NCI-H1436 (cell line): ENCODE results near the gene LRWD1.

ENCODE experiments used
- DNase-seq: peaks from one replicate; lab custom pipeline; 2025; lab: John Stamatoyannopoulos, UW

Gene LRWD1

GRCh38 chr7:102464577-102465280, at the start of gene LRWD1, which contains the start of gene ALKBH4:
Gene LRWD1 (plus strand): TSS chr7:102464984. CDS start chr7:102465081, 97 bp downstream.
Gene ALKBH4 (minus strand): TSS chr7:102464863. CDS start chr7:102464836, 27 bp downstream.
- peak; percentile 88 for DNase-seq

GRCh38 chr7:102415685-102416225, 49.0 kb upstream of the LRWD1 start:
- DNase-seq = no peak

- DNase-seq = no peak
These were observed 48.4 kb upstream of the LRWD1 start for GRCh38 chr7:102416406-102416805.

DNA sequence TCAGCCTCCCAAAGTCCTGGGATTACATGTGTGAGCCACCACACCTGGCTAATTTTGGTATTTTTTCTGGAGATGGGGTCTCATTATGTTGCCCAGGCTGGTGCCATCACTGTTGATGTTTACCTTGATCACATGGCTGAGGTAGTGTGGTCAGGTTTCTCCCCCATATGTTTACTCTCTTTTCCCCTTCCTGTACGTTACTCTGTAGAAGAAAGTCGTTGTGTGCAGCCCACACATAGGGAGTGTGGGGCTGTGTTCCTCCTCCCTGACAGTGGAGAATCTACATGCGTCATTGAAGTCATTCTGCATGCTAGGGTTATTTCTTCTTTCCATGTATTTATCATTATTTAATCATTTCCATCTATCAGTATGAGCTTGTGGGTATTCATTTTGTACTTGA, 47.7 kb upstream of the LRWD1 start:
- no peak for DNase-seq

DNA sequence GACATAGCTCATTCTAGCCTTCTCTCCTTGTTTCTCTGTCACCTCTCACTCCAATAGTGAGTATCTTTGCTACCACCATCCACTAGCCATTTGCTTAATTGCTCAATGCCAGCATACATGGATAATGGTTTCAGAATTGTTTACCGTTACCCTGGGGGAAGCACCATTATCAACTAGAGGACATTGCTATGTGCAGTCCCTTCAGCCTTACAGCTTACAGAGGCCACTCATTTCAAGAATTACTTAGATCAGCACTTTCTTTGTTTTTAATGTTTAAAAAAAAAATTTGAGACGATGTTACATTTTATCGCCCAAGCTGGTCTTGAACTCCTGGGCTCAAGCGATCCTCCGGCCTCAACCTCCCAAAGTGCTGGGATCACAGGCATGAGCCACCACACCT, 46.2 kb upstream of the LRWD1 start:
- DNase-seq = no peak

DNA sequence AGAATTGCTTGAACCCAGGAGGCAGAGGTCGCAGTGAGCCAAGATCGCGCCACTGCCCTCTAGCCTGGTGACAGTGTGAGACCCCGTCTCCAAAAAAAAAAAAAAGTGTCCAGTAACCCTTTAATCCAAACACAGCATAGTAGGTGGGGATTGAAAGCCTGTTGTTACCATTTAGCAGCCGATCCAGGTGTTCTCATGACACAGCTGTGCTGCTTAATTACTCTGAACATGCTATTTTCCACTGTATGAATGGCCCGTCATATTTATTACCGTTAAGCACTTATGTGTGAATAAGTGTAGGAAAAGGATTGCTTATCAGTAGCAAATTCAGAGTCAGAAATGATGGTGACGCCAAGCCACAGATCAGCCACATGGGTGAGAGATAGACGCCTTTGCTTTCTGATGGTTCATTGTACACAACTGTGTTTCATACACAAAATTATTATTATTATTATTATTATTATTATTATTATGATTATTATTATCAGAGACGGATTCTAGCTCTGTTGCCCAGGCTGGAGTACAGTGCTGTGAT, 43.0 kb upstream of the LRWD1 start:
- DNase-seq = no peak

DNA sequence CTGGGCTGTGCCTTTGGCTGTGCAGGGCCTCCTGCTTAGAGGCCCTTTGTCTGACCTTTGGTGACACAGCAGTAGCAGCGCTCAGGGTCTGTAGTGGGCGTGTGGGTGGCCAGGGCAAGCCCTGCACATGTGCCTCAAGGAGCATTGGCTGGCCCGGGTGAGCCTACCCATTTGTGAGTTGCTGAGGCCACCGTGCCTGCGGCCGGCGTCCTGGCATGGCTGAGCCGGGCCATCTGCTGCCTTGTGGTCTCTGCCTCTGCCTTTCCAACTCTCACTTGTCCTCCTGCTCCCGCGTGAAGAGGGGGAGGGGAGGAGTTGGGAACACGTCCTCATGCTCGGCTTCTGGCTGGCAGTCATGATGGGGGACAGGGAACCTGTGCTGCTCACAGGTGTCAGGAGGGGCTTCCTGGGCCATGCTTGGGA, 40.6 kb upstream of the LRWD1 start:
- DNase-seq = no peak

GRCh38 chr7:102424787-102425218, 40.0 kb upstream of the LRWD1 start:
- DNase-seq = no peak

- DNase-seq = no peak
These were observed 39.0 kb upstream of the LRWD1 start for GRCh38 chr7:102425639-102426267.

- DNase-seq = no peak
These were observed 38.3 kb upstream of the LRWD1 start for GRCh38 chr7:102426268-102427018.

DNA sequence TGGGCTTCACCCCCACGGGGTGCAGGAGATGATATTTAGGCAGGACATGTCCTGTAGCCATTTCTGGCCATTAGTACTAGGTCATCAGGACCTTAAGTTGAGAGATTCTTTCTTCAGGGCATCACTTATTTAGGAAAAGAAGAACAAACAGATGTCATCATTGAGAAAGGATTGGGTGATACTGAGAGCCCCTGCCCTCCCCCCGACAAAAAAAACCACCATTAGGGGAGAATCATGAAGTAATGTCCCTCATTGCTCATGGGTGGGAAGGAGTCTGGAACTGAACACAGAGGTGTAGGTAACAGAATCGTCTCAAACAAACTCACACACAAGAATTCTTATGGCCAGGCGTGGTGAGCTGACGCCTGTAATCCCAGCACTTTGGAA, 37.8 kb upstream of the LRWD1 start:
- DNase-seq = no peak

- DNase-seq = no peak
These were observed 35.5 kb upstream of the LRWD1 start for GRCh38 chr7:102429141-102429899.

- no peak for DNase-seq
These were observed 33.0 kb upstream of the LRWD1 start for GRCh38 chr7:102431617-102432298.

DNA sequence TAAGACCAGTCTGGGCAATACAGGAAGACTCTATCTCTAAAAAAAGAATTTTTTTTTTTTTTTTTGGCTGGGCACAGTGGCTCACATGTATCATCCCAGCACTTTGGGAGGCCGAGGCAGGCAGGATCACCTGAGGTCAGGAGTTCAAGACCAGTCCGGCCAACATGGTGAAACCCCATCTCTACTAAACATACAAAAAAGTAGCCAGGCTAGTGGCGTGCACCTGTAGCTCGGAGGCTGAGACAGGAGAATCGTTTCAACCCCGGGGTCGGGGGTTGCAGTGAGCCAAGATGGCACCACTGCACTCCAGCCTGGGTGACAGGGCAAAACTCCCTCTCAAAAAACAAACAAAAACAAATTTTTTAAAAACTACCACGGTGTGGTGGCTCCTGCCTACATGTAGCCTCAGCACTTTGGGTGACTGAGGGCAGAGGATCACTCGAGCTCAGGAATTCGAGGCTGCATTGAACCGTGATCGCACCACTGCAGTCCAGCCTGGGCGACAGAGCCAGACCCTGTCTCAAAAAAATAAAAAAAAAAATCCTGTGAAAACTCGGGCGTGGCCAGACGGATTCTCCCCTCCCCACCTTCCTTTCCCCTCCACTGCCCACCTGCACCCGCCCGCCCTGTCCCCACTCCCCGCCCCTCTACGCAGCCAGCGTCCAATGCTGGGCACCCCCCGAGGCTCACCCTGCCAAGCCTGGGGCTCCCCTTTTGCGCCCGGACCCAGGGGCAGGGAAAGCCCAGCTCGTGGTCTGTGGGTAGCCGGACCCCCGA, 32.2 kb upstream of the LRWD1 start:
- no peak for DNase-seq

- DNase-seq = peak; percentile 74
These were observed 31.4 kb upstream of the LRWD1 start, which contains the start of gene ORAI2 for GRCh38 chr7:102433219-102434038. Gene ORAI2 (plus strand): TSS chr7:102433575. CDS start chr7:102438957, 5,382 bp downstream.

DNA sequence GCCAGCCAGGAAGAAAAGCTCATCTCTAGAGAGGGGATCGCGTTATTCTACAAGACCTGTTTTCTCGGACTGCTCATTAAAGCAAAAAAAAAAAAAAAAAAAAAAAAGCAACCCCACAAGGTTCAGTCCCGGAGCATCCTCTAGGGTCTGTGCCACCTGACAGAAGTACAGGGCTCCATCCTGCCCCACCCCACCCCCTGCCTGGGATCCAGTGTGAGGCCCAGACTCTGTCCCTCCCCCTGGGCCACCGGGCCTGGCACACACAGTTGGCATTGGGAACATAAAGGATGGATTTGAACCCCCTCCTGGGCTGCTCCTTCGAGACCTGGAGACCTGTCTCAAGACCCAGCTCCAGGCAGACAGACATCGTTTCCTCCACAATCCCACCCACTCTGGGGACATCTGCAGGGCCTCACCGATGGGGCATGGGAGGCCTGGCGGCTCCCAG, 30.7 kb upstream of the LRWD1 start:
- no peak for DNase-seq

DNA sequence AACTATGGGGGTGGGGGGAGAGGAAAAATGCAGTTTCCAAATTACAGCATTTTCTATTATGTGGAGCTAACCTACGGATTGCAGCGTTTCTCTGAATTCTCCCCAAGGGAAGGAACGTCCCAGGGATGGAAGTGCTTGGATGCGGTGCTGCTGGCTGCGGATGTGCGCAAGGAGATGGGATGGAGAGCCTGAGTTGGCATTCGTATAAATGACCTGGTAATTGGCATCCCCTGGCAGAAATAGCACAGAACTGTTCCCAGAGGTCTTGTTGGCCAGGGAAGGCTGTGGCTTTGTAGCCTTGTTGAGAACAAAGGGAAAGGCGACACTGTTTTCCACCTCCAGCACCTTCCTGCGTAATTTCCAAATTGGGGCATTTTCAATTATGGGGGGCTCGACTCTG, 28.7 kb upstream of the LRWD1 start:
- no peak for DNase-seq

DNA sequence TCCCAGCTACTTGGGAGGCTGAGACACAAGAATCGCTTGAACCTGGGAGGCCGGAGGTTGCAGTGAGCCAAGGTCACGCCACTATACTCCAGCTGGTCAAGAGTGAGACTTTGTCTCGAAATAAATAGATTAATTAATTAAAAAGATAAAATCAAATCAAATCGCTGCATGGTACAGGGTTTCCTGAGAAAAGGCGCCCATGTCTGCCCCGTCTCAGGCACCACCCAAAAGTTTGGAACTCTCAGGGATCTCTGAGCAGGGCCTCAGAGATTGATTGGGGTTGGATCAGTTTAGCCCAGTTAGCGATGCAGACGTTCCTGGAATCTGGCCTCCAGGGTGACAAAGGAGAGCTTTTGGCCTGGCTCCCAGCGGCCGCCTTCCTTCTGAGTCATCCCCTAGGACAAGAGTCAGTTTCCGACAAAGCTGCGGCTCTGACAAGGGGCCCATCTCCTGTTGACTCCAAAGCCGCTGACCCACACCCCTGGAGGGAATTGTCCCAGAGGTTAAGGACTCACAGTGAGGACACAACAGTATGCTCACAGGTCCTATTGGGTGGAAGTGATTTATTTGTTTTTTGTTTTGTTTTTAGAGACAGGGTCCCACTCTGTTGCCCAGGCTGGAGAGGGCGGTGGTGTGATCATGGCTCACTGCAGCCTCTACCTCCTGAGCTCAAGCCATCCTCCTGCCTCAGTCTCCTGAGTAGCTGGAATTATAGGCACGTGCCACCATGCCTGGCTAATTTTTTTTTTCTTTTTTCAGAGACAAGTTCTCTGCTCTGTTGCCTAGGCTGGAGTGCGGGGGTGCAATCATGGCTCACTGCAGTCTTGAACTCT, 24.6 kb upstream of the LRWD1 start:
- DNase-seq = no peak
